SU-DHL-6 (cell line): ENCODE measurements around the gene OXNAD1.

Experiments
- EZH2phosphoT487 ChIP-seq: fragments of 200-600 bp; sonication (generic), shearing (Covaris generic); conservative IDR thresholded peaks from 2 replicates; pipeline ENCODE4 v1.6.1; 2018; ENCODE audit warnings: mild to moderate bottlenecking, antibody characterized with exemption, low read length, moderate library complexity, mixed read lengths
- TF ChIP-seq, protein P1 (sequence below): fragments of 200-600 bp; sonication (generic); IDR thresholded peaks from one replicate; pipeline ENCODE4 v1.5.1; 2017; ENCODE audit warnings: antibody characterized with exemption, mild to moderate bottlenecking, low read length, moderate library complexity; ENCODE audit not compliant: insufficient read depth, poor library complexity, severe bottlenecking

DNA sequence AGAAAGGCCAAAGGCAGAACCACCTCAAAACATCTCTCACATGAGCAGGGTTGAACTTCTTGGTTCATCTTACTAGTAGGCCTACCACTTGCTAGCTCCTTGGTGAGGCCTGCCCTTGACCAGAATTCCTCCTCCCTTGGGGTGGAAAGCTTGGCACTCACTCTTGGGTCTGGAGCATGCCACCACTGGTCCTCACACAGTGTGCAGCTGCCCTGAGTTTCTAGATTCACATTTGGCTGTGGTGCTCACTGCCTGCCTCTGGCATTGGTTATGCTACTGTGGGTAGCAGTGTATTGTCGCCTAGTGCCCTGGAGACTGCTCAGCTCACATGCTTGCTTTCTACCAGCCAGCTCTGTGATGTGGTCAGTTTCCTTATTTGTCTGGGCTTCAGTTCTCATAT, 23.7 kb downstream of the OXNAD1 start:
- TF ChIP-seq, protein P1, sequence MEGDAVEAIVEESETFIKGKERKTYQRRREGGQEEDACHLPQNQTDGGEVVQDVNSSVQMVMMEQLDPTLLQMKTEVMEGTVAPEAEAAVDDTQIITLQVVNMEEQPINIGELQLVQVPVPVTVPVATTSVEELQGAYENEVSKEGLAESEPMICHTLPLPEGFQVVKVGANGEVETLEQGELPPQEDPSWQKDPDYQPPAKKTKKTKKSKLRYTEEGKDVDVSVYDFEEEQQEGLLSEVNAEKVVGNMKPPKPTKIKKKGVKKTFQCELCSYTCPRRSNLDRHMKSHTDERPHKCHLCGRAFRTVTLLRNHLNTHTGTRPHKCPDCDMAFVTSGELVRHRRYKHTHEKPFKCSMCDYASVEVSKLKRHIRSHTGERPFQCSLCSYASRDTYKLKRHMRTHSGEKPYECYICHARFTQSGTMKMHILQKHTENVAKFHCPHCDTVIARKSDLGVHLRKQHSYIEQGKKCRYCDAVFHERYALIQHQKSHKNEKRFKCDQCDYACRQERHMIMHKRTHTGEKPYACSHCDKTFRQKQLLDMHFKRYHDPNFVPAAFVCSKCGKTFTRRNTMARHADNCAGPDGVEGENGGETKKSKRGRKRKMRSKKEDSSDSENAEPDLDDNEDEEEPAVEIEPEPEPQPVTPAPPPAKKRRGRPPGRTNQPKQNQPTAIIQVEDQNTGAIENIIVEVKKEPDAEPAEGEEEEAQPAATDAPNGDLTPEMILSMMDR: no peak
- TF ChIP-seq EZH2phosphoT487: no peak
